ENCODE results near the gene COL5A2.

DNA sequence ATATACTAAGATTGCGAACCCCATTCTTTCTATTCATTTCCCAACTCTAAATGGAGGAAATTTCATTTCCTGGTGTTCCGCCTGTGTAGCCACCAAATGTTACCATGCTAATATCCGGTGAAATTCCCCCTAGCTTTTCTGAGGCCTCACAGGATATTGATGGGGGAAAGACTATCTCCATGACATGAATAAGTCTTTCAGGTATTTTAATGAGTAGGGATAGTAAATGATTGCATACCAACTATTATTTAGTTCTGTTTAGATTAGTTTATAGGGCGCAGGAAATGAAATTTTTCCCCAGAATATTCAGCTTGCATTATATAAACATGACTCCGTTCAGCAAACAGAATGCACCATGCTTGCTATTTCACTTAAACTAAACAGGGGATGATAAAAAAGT, 55.4 kb downstream of the COL5A2 start:
- TF ChIP-seq POLR2A (IDR thresholded peaks at IDR 0.05) = no peak
- TF ChIP-seq, protein P1, sequence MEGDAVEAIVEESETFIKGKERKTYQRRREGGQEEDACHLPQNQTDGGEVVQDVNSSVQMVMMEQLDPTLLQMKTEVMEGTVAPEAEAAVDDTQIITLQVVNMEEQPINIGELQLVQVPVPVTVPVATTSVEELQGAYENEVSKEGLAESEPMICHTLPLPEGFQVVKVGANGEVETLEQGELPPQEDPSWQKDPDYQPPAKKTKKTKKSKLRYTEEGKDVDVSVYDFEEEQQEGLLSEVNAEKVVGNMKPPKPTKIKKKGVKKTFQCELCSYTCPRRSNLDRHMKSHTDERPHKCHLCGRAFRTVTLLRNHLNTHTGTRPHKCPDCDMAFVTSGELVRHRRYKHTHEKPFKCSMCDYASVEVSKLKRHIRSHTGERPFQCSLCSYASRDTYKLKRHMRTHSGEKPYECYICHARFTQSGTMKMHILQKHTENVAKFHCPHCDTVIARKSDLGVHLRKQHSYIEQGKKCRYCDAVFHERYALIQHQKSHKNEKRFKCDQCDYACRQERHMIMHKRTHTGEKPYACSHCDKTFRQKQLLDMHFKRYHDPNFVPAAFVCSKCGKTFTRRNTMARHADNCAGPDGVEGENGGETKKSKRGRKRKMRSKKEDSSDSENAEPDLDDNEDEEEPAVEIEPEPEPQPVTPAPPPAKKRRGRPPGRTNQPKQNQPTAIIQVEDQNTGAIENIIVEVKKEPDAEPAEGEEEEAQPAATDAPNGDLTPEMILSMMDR (IDR thresholded peaks at IDR 0.05) = no peak

Data from heart left ventricle (tissue), 13 donors.